Gastrocnemius medialis (tissue), 4 donors: ENCODE measurements around the gene TEX19. TPM values are rescaled to one million over a fixed set of nuclear protein-coding genes. Genes with fewer than 3 reads are reported as not detected.

Experiments
- ATAC-seq, 2 donors: fragments of 150-250 bp; one replicate each; pipeline ENCODE4 v1.9.1; 2016
- DNase-seq, 2 donors: peaks; one replicate each; pipeline ENCODE4 v3.0.0-alpha.2; 2019
- H3K27ac ChIP-seq, 4 donors: fragments of 200-600 bp; sonication (generic); 1 replicate in 1 of 4; 2 replicates in 3 of 4; pipeline ENCODE4 v1.5.1; 2016 to 2018; ENCODE audit warnings: mild to moderate bottlenecking in 2 of 4, moderate library complexity in 1 of 4
- H3K27me3 ChIP-seq, 3 donors: fragments of 200-600 bp; sonication (generic) in 2 of 3; 1 replicate in 1 of 3; 2 replicates in 2 of 3; pipeline versions ENCODE4 v1.5.1 to v1.6.0; 2016 to 2019; ENCODE audit warnings: mild to moderate bottlenecking in 1 of 3, moderate library complexity in 1 of 3
- H3K36me3 ChIP-seq, 2 donors: fragments of 200-600 bp; sonication (generic) in 1 of 2; one replicate each; pipeline ENCODE4 v1.5.1; 2017 to 2018
- H3K4me1 ChIP-seq, 2 donors: fragments of 200-600 bp; sonication (generic) in 1 of 2; one replicate each; pipeline ENCODE4 v1.5.1; 2016 to 2017; ENCODE audit warnings: mild to moderate bottlenecking in 2 of 2
- H3K4me3 ChIP-seq, 4 donors: fragments of 200-600 bp; sonication (generic) in 3 of 4; 1 replicate in 1 of 4; 2 replicates in 3 of 4; pipeline ENCODE4 v1.5.1; 2016 to 2019; ENCODE audit warnings: mild to moderate bottlenecking in 2 of 4
- H3K9me3 ChIP-seq, 3 donors: fragments of 200-600 bp; sonication (generic) in 2 of 3; 1 replicate in 1 of 3; 2 replicates in 2 of 3; pipeline ENCODE4 v1.5.1; 2016 to 2019
- CTCF ChIP-seq, 5 experiments: fragments of 450-650 bp in 3 of 5; fragments of 200-600 bp in 2 of 5; sonication (generic) in 2 of 5; IDR thresholded peaks in 4 of 5; conservative IDR thresholded peaks in 1 of 5; 1 replicate in 4 of 5; 2 replicates in 1 of 5; pipeline ENCODE4 v1.5.1; 2016 to 2019; ENCODE audit warnings: antibody characterized with exemption in 5 of 5, mild to moderate bottlenecking in 3 of 5, moderate library complexity in 3 of 5
- POLR2A ChIP-seq, 2 donors: fragments of 450-650 bp; IDR thresholded peaks; one replicate each; pipeline ENCODE4 v1.6.1; 2017; ENCODE audit warnings: antibody characterized with exemption in 2 of 2, mild to moderate bottlenecking in 2 of 2, moderate library complexity in 2 of 2
- in situ Hi-C, 4 donors: fragments of 200-750 bp; cut with MboI; loops; one replicate each; pipeline versions ENCODE4 v1.15.0 to v1.8.0; 2017; ENCODE audit warnings: low sequenced_read_pairs in 4 of 4
- intact Hi-C: fragments of 100-400 bp; cut with DNase I; formaldehyde crosslinking; loops from one replicate; pipeline ENCODE4 v1.15.1; 2023; ENCODE audit warnings: low total_unique reads
- total RNA-seq, 4 donors: library from RNA; depleted of rRNA; stranded (reverse); fragments of >200 nt; gene quantifications; one replicate each; pipeline versions ENCODE4 v1.1.0 to v1.2.3, GENCODE V29; 2016

Gene TEX19
- total RNA-seq, 4 donors from 2014 or later, result 0.40 TPM; not detected in 3

- ATAC-seq (no peak), DNase-seq (no peak)
- intact Hi-C loops, result no loop called here
- peaks cover 23 to 45% (median 37%) of the 10 kb centered on the region in 3 donors for H3K27me3 ChIP-seq
- H3K4me1 ChIP-seq, result peaks cover 0 to 12% of the 10 kb centered on the region in 2 donors
- TF ChIP-seq CTCF (IDR thresholded peaks at IDR 0.05 in 4 of 5, conservative IDR thresholded peaks at IDR 0.05 in 1 of 5), result no peak
- no peak for TF ChIP-seq POLR2A (IDR thresholded peaks at IDR 0.05)
- no peaks in the 10 kb centered on the region for H3K36me3 ChIP-seq
- no peak overlapping the region for H3K4me3 ChIP-seq
- no peaks in the 10 kb centered on the region for H3K9me3 ChIP-seq
- in situ Hi-C loops, result loop anchor here in 3 of 4 donors (10.0 kb wide), 1 partner anchor 124 kb away; no protein-coding TSS in a partner anchor
- H3K27ac ChIP-seq, result no peak overlapping the region
These were observed 30.7 kb upstream of the TEX19 start for GRCh38 chr17:82328141-82328993.

- TF ChIP-seq POLR2A (IDR thresholded peaks at IDR 0.05) (no peak), CTCF (IDR thresholded peaks at IDR 0.05 in 4 of 5, conservative IDR thresholded peaks at IDR 0.05 in 1 of 5) (no peak)
- intact Hi-C loops (no loop called here), in situ Hi-C loops (loop anchor here in 3 of 4 donors (10.0 kb wide), 1 partner anchor 124 kb away; no protein-coding TSS in a partner anchor)
- H3K27ac ChIP-seq, result no peak overlapping the region
- no peaks in the 10 kb centered on the region for H3K36me3 ChIP-seq
- ATAC-seq (no peak), DNase-seq (no peak)
- peaks cover 0 to 16% of the 10 kb centered on the region in 2 donors for H3K4me1 ChIP-seq
- H3K27me3 ChIP-seq, result peaks cover 23 to 49% (median 44%) of the 10 kb centered on the region in 3 donors
- no peaks in the 10 kb centered on the region for H3K9me3 ChIP-seq
- no peak overlapping the region for H3K4me3 ChIP-seq
These were observed 30.0 kb upstream of the TEX19 start for GRCh38 chr17:82328994-82329507.

- H3K27ac ChIP-seq, result no peak overlapping the region
- peaks cover 23 to 50% (median 49%) of the 10 kb centered on the region in 3 donors for H3K27me3 ChIP-seq
- H3K36me3 ChIP-seq, result no peaks in the 10 kb centered on the region
- no peaks in the 10 kb centered on the region for H3K9me3 ChIP-seq
- intact Hi-C loops (no loop called here), in situ Hi-C loops (loop anchor here in 3 of 4 donors (10.0 kb wide), 1 partner anchor 125 kb away; no protein-coding TSS in a partner anchor)
- H3K4me3 ChIP-seq, result no peak overlapping the region
- no peak for ATAC-seq
- TF ChIP-seq CTCF (IDR thresholded peaks at IDR 0.05 in 4 of 5, conservative IDR thresholded peaks at IDR 0.05 in 1 of 5) (no peak), POLR2A (IDR thresholded peaks at IDR 0.05) (no peak)
- H3K4me1 ChIP-seq, result peaks cover 0 to 16% of the 10 kb centered on the region in 2 donors
- no peak for DNase-seq
These were observed 29.2 kb upstream of the TEX19 start for GRCh38 chr17:82329683-82330321.

GRCh38 chr17:82330322-82331239 is 28.5 kb upstream of the TEX19 start:
- H3K4me1 ChIP-seq, result peaks cover 0 to 16% of the 10 kb centered on the region in 2 donors

More at GRCh38 chr17:82330322-82331239, 28.5 kb upstream of the TEX19 start:
- Histone ChIP-seq H3K36me3 (no peaks in the 10 kb centered on the region), H3K27me3 (peaks cover 23 to 52% (median 49%) of the 10 kb centered on the region in 3 donors), H3K4me3 (no peak overlapping the region), H3K27ac (no peak overlapping the region), H3K9me3 (no peaks in the 10 kb centered on the region)
- no peak for TF ChIP-seq POLR2A (IDR thresholded peaks at IDR 0.05)
- no peak for TF ChIP-seq CTCF (IDR thresholded peaks at IDR 0.05 in 4 of 5, conservative IDR thresholded peaks at IDR 0.05 in 1 of 5)
- in situ Hi-C loops (no loop called here), intact Hi-C loops (no loop called here)
- ATAC-seq (no peak), DNase-seq (no peak)
